Calu3 (cell line): Measurements from ENCODE around the gene GUCY2C. TPM values are rescaled to one million over a fixed set of nuclear protein-coding genes. Genes with fewer than 3 reads are reported as not detected.
"Not testable (repeated sequence)": the region's sequence is repeated elsewhere in the genome, so short reads cannot be mapped to it uniquely, and the experiment has no call there.

Source experiments
- BruUV-seq: library from RNA; stranded (reverse); fragments of 400-500 nt; replicated peaks from 2 replicates; lab custom pipeline; 2021; lab: Mats Ljungman, UMichigan
- CTCF ChIA-PET: fragments of 300-600 bp; sonication (Branson Sonifier 250); formaldehyde crosslinking; loops from one replicate; lab custom pipeline; 2022; ENCODE audit warnings: antibody characterized with exemption; lab: Charles Lee
- DNase-seq: peaks from one replicate; pipeline ENCODE4 v3.0.0; 2022
- H3K27ac Mint-ChIP-seq: one replicate; pipeline ENCODE4 v1.8.0; 2022; ENCODE audit warnings: mixed read lengths; ENCODE audit not compliant: unreplicated experiment
- H3K27me3 Mint-ChIP-seq: one replicate; pipeline ENCODE4 v1.8.0; 2022; ENCODE audit warnings: mixed read lengths; ENCODE audit not compliant: unreplicated experiment
- H3K36me3 Mint-ChIP-seq: one replicate; pipeline ENCODE4 v1.8.0; 2022; ENCODE audit warnings: mild to moderate bottlenecking, moderate library complexity, mixed read lengths; ENCODE audit not compliant: insufficient read depth, unreplicated experiment
- H3K4me1 Mint-ChIP-seq: one replicate; pipeline ENCODE4 v1.8.0; 2022; ENCODE audit warnings: mild to moderate bottlenecking, low read depth, mixed read lengths; ENCODE audit not compliant: unreplicated experiment
- H3K4me3 Mint-ChIP-seq: one replicate; pipeline ENCODE4 v1.8.0; 2022; ENCODE audit warnings: mild to moderate bottlenecking, low read depth, moderate library complexity, mixed read lengths; ENCODE audit not compliant: unreplicated experiment
- H3K9me3 Mint-ChIP-seq: one replicate; pipeline ENCODE4 v1.8.0; 2022; ENCODE audit warnings: low read depth, mixed read lengths; ENCODE audit not compliant: unreplicated experiment
- intact Hi-C: fragments of 100-400 bp; cut with micrococcal nuclease; formaldehyde crosslinking; loops from one replicate; pipeline ENCODE4 v1.10.0; 2022; ENCODE audit not compliant: unreplicated experiment
- total RNA-seq: library from RNA; stranded (reverse); gene quantifications from 2 replicates; pipeline ENCODE4 v1.2.3, GENCODE V29; 2022
- TF ChIP-seq, protein P1 (sequence below): fragments of 200-600 bp; IDR thresholded peaks from one replicate; pipeline ENCODE4 v1.8.0; 2022; ENCODE audit warnings: antibody characterized with exemption; ENCODE audit not compliant: unreplicated experiment

The GUCY2C gene
- total RNA-seq, 1 experiment from 2014 or later = not detected

DNA sequence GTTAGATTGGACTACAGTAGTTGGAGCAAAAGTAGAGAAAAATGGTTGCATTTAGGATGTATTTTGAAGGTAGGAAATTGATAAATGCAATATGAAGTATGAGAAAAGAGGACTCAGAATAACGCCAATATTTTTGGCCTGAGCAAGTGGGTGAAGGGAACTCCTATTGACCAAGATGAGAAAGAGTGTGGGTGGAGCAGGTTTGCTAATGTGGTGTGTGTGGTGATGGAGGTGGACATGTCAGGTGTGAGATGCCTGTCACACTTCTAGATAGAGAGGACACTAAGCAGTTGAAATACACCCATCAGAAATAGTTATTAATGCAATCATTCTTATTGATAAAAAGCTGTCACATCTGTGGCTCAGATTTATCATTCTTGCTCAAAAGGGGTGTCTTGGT is 7.3 kb downstream of the GUCY2C start:
- Mint-ChIP-seq H3K4me3 (no peak overlapping the region), H3K9me3 (no peaks in the 10 kb centered on the region), H3K27me3 (no peaks in the 10 kb centered on the region), H3K36me3 (no peaks in the 10 kb centered on the region), H3K27ac (no peak overlapping the region), H3K4me1 (no peaks in the 10 kb centered on the region)
- TF ChIP-seq, protein P1, sequence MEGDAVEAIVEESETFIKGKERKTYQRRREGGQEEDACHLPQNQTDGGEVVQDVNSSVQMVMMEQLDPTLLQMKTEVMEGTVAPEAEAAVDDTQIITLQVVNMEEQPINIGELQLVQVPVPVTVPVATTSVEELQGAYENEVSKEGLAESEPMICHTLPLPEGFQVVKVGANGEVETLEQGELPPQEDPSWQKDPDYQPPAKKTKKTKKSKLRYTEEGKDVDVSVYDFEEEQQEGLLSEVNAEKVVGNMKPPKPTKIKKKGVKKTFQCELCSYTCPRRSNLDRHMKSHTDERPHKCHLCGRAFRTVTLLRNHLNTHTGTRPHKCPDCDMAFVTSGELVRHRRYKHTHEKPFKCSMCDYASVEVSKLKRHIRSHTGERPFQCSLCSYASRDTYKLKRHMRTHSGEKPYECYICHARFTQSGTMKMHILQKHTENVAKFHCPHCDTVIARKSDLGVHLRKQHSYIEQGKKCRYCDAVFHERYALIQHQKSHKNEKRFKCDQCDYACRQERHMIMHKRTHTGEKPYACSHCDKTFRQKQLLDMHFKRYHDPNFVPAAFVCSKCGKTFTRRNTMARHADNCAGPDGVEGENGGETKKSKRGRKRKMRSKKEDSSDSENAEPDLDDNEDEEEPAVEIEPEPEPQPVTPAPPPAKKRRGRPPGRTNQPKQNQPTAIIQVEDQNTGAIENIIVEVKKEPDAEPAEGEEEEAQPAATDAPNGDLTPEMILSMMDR = no peak
- intact Hi-C loops = no loop called here
- BruUV-seq = no TSS peak
- DNase-seq = no peak
- CTCF ChIA-PET = no interaction called here

DNA sequence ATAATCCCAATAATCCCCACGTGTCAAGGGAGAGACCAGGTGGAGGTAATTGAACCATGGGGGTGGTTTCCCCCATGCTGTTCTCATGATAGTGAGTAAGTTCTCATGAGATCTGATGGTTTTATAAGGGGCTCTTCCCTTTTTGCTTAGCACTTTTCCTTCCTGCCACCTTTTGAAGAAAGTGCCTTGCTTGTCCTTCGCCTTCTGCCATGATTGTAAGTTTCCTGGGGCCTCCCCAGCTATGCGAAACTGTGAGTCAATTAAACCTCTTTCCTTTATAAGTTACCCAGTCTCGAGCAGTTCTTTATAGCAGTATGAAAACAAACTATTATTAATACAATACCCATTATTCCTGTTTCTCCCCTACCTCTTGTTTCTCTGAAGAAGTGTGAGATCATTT is 14.2 kb downstream of the GUCY2C start:
- CTCF ChIA-PET, H3K27me3 Mint-ChIP-seq, H3K4me1 Mint-ChIP-seq, BruUV-seq, H3K9me3 Mint-ChIP-seq, H3K27ac Mint-ChIP-seq, intact Hi-C loops, H3K4me3 Mint-ChIP-seq, H3K36me3 Mint-ChIP-seq, DNase-seq: not testable (repeated sequence)

DNA sequence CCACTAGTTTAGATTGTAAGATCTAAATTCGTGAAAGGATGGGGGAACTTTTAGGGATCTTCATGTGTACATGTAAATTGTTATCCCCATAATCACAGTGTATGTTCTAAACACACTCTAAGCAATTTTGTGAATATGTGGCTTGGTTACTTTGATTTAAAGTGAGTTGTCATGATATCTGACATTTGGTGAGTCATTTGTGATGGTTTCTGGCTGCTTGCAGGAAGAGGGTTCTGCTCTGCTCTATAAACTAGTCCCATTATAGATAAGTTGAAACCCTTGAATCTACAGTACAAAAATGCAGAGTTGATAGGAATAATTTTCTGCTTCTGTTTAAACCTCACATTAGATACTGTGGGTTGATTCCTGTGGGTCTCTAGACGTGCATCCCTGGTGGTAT is 14.8 kb downstream of the GUCY2C start:
- Mint-ChIP-seq H3K4me1 (peaks cover 10% of the 10 kb centered on the region), H3K27me3 (no peaks in the 10 kb centered on the region), H3K4me3 (no peak overlapping the region), H3K27ac (no peak overlapping the region), H3K9me3 (no peaks in the 10 kb centered on the region), H3K36me3 (no peaks in the 10 kb centered on the region)
- TF ChIP-seq, protein P1 = no peak
- intact Hi-C loops = no loop called here
- CTCF ChIA-PET = no interaction called here
- DNase-seq = no peak
- BruUV-seq = no TSS peak

DNA sequence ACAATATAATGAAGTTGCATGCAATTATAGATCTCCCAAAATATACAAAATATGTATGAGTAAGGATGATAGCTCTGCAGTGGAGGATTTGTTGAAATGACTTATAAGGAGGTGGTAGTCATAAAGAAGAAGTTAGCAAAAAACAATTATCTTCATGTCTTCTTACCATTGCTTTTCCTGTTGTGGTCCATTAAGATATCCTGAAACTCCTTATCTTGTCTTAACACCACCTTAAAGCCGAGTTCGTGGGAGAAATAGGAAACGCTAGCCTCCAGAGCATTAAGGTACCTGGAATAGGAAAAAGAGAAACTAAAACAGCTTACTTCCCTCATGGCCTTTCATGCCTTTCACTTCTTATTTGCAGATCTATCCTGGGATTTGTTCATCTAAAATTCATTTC is 15.2 kb downstream of the GUCY2C start:
- CTCF ChIA-PET = no interaction called here
- Mint-ChIP-seq H3K4me3 (no peak overlapping the region), H3K27me3 (no peaks in the 10 kb centered on the region)

DNA sequence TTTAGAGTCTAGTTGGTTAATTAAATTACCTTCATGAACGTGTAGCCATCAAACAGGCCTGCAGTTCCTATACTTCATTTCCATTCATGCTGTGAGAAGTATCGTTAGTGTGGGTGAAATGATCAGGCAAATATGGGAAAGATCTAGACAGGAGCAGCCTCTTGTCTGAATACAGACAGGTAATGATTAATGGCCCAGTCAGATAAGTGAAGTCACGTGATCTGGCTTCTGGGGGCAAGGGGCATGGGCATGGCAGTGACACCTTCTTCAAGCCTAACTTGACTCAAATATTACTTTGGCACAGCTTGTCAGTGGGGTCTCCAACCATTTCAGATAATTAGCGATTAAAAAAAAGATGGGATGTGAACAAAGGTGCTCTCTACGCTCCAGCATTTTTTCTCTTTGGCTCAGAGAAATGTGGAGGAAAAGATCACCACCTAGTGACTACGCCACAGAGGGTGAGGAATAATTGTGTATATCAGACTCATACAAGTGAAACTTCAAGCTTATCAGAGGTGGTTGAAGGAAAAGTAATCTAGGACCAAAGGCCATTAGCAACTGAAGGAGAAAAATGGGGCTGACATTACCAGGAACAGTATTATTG is 17.8 kb downstream of the GUCY2C start:
- TF ChIP-seq, protein P1 = no peak
- intact Hi-C loops = no loop called here
- Mint-ChIP-seq H3K4me1 (peaks cover 10% of the 10 kb centered on the region), H3K36me3 (no peaks in the 10 kb centered on the region), H3K27me3 (no peaks in the 10 kb centered on the region), H3K4me3 (no peak overlapping the region), H3K9me3 (no peaks in the 10 kb centered on the region), H3K27ac (no peak overlapping the region)
- CTCF ChIA-PET = no interaction called here
- DNase-seq = no peak
- BruUV-seq = no TSS peak

More for the DNA sequence above, 15.2 kb downstream of the GUCY2C start:
- intact Hi-C loops = no loop called here
- Mint-ChIP-seq H3K9me3 (no peaks in the 10 kb centered on the region), H3K36me3 (no peaks in the 10 kb centered on the region), H3K4me1 (peaks cover 10% of the 10 kb centered on the region), H3K27ac (no peak overlapping the region)
- no TSS peak for BruUV-seq
- TF ChIP-seq, protein P1 = no peak
- DNase-seq = no peak
